Measurements from ENCODE around the gene WNT5B. TPM values are rescaled to one million over a fixed set of nuclear protein-coding genes. Genes with fewer than 3 reads are reported as not detected.

Gene WNT5B
- total RNA-seq, 1 experiment from 2014 or later = 15.4 TPM

GRCh38 chr12:1660304-1661187 lies 31.5 kb downstream of the WNT5B start:
- Histone ChIP-seq H3K36me3 (no peaks in the 10 kb centered on the region), H3K27me3 (replicated peaks) (no peaks in the 10 kb centered on the region), H3K4me3 (no peak overlapping the region), H3K27ac (no peak overlapping the region), H3K4me1 (replicated peaks) (peaks cover 3% of the 10 kb centered on the region; the same call in 1 of the 2 replicates), H3K9me3 (replicated peaks) (no peaks in the 10 kb centered on the region)
- no peak for DNase-seq (ENCODE audit: low read depth in 1 of 2, low spot score in 2 of 2)

DNA sequence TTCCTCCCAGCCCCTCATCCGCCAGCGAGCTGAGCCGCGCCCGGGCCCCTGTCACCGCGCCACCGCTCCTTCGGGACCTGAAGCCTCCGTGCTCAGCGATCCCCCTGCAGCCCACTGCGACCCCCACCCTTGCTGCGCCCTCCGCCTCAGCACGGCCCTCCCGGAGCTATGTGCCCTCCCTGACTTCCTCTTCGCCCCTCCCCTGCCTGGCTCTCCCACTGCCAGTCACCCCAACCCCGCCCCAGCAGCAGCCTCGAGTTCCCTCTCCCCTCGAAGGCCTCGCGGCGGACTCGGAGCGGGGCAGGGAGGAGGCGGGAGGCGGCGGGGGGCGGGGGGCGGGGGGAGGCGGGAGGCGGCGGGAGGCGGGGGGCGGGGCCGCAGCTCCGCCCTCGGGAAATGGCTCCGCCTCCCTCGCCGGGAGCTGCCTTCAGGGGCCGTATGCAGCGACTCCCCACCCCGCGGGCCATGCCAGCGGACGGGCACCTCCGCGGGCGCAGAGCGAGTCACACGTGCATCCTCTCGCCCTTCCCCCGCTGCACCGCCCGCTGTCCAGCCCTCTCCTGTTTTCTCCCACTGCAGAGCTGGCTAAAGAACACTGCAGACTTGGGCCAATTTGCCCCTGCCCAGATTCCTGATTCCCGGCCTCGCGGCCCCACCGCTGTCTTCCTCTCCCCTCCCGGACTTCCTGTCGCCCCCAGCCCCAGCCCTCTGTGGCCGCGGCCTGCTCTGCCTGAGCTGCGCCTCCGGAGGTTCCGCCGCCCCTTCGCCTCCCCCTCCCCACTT lies 32.7 kb downstream of the WNT5B start:
- H3K4me1 ChIP-seq (replicated peaks) = peaks cover 3% of the 10 kb centered on the region; the same call in 1 of the 2 replicates
- H3K27me3 ChIP-seq (replicated peaks) = no peaks in the 10 kb centered on the region
- DNase-seq (ENCODE audit: low read depth in 1 of 2, low spot score in 2 of 2) = peak; percentile 86 to 94
- no peak overlapping the region for H3K27ac ChIP-seq
- H3K4me3 ChIP-seq = peak overlapping the region; percentile 36
- no peaks in the 10 kb centered on the region for H3K9me3 ChIP-seq (replicated peaks)
- no peaks in the 10 kb centered on the region for H3K36me3 ChIP-seq

DNA sequence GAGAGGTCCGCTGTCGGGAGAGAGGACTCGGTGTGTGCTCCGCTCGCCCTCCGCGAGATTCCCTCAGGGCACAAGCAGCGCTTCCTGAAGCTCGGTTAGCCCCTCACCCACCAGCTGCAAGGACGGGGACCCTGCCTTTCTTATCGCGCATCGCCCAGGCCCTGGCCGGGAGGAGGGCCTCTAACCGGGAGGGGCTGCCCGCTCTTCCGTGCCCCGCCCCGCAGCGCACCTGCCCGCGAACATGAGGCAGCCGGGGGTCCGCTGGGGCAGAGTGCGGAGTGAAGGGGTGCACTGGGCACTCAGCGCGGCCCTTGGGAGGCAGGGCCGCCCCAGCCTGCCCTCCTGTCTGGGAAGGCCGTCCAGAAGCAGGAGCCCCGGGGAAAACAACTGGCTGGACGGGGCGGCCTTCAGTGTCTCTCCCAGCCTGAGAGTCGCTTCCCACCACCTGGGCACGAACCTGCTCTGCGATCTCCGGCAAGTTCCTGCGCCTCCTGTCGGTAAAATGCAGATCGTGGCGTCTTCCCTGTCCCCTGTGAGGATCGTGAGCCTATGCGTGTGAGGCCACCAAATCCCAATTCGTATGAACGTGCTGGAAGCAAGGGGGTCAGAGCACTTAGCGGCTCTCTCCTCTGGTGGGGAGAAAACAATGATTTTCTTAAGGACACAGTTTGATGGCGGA lies 33.9 kb downstream of the WNT5B start:
- Histone ChIP-seq H3K9me3 (replicated peaks) (no peaks in the 10 kb centered on the region), H3K4me3 (no peak overlapping the region), H3K36me3 (no peaks in the 10 kb centered on the region), H3K27me3 (replicated peaks) (no peaks in the 10 kb centered on the region), H3K4me1 (replicated peaks) (peaks cover 5% of the 10 kb centered on the region; the same call in 1 of the 2 replicates), H3K27ac (no peak overlapping the region)
- no peak for DNase-seq (ENCODE audit: low read depth in 1 of 2, low spot score in 2 of 2)

DNA sequence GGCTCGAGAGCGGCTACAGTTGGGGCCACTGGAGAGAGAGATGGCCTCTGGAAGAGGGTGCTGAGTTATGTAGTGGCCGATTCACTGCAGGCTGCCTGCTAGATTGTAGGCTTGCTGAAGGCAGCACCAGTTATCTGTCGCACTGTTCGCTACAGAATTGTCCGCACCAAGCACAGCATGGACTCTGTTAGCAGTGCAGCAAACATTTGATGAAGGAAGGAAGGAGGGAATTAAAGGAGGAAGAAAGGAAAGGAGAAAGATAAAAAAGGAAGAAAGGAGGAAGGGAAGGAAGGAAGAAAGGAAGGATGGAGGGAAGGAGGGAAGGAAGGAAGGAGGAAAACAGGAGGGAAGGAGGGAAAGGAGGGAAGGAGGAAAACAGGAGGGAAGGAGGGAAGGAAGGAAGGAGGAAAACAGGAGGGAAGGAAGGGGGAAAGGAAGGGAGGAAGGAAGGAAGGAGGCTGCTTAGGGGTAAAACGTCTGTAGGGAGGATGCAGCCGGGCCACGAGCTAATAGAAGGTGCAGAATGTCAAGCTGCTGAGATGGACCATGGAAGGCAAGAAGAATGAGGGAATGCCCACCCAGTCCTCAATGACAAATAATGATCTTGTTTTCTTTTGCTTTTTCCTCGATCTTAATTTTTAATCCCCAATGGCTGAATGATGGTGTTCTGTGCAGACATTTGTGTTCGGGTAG lies 34.6 kb downstream of the WNT5B start:
- peaks cover 5% of the 10 kb centered on the region; the same call in 1 of the 2 replicates for H3K4me1 ChIP-seq (replicated peaks)
- no peak for DNase-seq (ENCODE audit: low read depth in 1 of 2, low spot score in 2 of 2)
- no peaks in the 10 kb centered on the region for H3K36me3 ChIP-seq
- H3K9me3 ChIP-seq (replicated peaks) = no peaks in the 10 kb centered on the region
- H3K4me3 ChIP-seq = no peak overlapping the region
- H3K27me3 ChIP-seq (replicated peaks) = no peaks in the 10 kb centered on the region
- no peak overlapping the region for H3K27ac ChIP-seq

- no peaks in the 10 kb centered on the region for H3K36me3 ChIP-seq
- DNase-seq (ENCODE audit: low read depth in 1 of 2, low spot score in 2 of 2) = no peak
- peaks cover 3% of the 10 kb centered on the region; the same call in 1 of the 2 replicates for H3K4me1 ChIP-seq (replicated peaks)
- H3K27ac ChIP-seq = no peak overlapping the region
- no peaks in the 10 kb centered on the region for H3K27me3 ChIP-seq (replicated peaks)
- no peak overlapping the region for H3K4me3 ChIP-seq
- no peaks in the 10 kb centered on the region for H3K9me3 ChIP-seq (replicated peaks)
These were observed 36.3 kb downstream of the WNT5B start for GRCh38 chr12:1665366-1665765.

- Histone ChIP-seq H3K4me3 (no peak overlapping the region), H3K9me3 (replicated peaks) (no peaks in the 10 kb centered on the region), H3K36me3 (no peaks in the 10 kb centered on the region), H3K27me3 (replicated peaks) (no peaks in the 10 kb centered on the region), H3K4me1 (replicated peaks) (peaks cover 3% of the 10 kb centered on the region; the same call in 1 of the 2 replicates), H3K27ac (no peak overlapping the region)
- DNase-seq (ENCODE audit: low read depth in 1 of 2, low spot score in 2 of 2) = no peak
These were observed 37.2 kb downstream of the WNT5B start for GRCh38 chr12:1666215-1666614.

DNA sequence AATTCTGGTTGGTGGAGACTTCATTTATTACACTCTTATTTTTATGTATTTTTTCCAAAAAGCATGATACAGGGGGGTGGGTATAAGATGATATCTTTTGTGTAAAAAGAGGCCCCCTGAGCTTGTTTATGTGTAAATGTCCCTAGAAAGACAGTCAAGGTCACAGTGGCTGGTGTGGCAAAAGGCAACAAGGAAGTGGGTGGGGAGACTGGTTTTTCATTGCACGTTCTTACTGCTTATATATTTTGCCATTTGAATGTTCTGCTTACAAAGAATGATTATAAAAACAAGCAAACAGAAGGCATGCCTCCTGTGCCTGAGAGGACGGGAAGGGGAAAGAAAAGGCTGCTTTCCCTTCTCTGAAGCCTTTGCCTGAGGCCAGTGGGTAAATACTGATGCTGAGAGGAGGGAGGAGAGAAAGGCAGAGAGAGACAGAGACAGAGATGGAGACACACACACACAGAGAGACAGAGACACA lies 37.7 kb downstream of the WNT5B start:
- peaks cover 3% of the 10 kb centered on the region; the same call in 1 of the 2 replicates for H3K4me1 ChIP-seq (replicated peaks)
- no peaks in the 10 kb centered on the region for H3K27me3 ChIP-seq (replicated peaks)
- no peak overlapping the region for H3K4me3 ChIP-seq
- H3K9me3 ChIP-seq (replicated peaks) = no peaks in the 10 kb centered on the region
- DNase-seq (ENCODE audit: low read depth in 1 of 2, low spot score in 2 of 2) = no peak
- H3K36me3 ChIP-seq = no peaks in the 10 kb centered on the region
- H3K27ac ChIP-seq = no peak overlapping the region

- H3K27ac ChIP-seq = no peak overlapping the region
- peak in 1 of 2 experiments; percentile 13 for DNase-seq (ENCODE audit: low read depth in 1 of 2, low spot score in 2 of 2)
- H3K4me3 ChIP-seq = no peak overlapping the region
- H3K4me1 ChIP-seq (replicated peaks) = peaks cover 3% of the 10 kb centered on the region; the same call in 1 of the 2 replicates
- H3K36me3 ChIP-seq = no peaks in the 10 kb centered on the region
- H3K9me3 ChIP-seq (replicated peaks) = no peaks in the 10 kb centered on the region
- H3K27me3 ChIP-seq (replicated peaks) = no peaks in the 10 kb centered on the region; the same call in 1 of the 2 replicates
These were observed 40.0 kb downstream of the WNT5B start for GRCh38 chr12:1668833-1669543.

- Histone ChIP-seq H3K27ac (no peak overlapping the region), H3K36me3 (no peaks in the 10 kb centered on the region), H3K27me3 (replicated peaks) (no peaks in the 10 kb centered on the region; the same call in 1 of the 2 replicates), H3K4me3 (no peak overlapping the region), H3K9me3 (replicated peaks) (no peaks in the 10 kb centered on the region), H3K4me1 (replicated peaks) (peaks cover 3% of the 10 kb centered on the region; the same call in 1 of the 2 replicates)
- peak in 1 of 2 experiments; percentile 31 for DNase-seq (ENCODE audit: low read depth in 1 of 2, low spot score in 2 of 2)
These were observed 41.6 kb downstream of the WNT5B start for GRCh38 chr12:1670358-1671268.

- DNase-seq (ENCODE audit: low read depth in 1 of 2, low spot score in 2 of 2) = no peak
- H3K36me3 ChIP-seq = no peaks in the 10 kb centered on the region
- H3K27ac ChIP-seq = no peak overlapping the region
- no peak overlapping the region for H3K4me3 ChIP-seq
- 0 out of 2 replicates have a peak, but pooled peaks cover 3% of the 10 kb centered on the region for H3K9me3 ChIP-seq (replicated peaks)
- H3K4me1 ChIP-seq (replicated peaks) = no peaks in the 10 kb centered on the region
- H3K27me3 ChIP-seq (replicated peaks) = peaks cover 5% of the 10 kb centered on the region; the same call in 1 of the 2 replicates
These were observed 47.0 kb downstream of the WNT5B start for GRCh38 chr12:1676043-1676442.

GRCh38 chr12:1680804-1681492 lies 51.9 kb downstream of the WNT5B start:
- no peaks in the 10 kb centered on the region for H3K36me3 ChIP-seq
- 0 out of 2 replicates have a peak, but pooled peaks cover 3% of the 10 kb centered on the region for H3K9me3 ChIP-seq (replicated peaks)
- H3K4me3 ChIP-seq = no peak overlapping the region
- no peak for DNase-seq (ENCODE audit: low read depth in 1 of 2, low spot score in 2 of 2)
- H3K27me3 ChIP-seq (replicated peaks) = 0 out of 2 replicates have a peak, but pooled peaks cover 5% of the 10 kb centered on the region
- no peaks in the 10 kb centered on the region for H3K4me1 ChIP-seq (replicated peaks)
- H3K27ac ChIP-seq = no peak overlapping the region

Measured in SJSA1 (cell line).